ENCODE measurements around the gene NME1.

DNA sequence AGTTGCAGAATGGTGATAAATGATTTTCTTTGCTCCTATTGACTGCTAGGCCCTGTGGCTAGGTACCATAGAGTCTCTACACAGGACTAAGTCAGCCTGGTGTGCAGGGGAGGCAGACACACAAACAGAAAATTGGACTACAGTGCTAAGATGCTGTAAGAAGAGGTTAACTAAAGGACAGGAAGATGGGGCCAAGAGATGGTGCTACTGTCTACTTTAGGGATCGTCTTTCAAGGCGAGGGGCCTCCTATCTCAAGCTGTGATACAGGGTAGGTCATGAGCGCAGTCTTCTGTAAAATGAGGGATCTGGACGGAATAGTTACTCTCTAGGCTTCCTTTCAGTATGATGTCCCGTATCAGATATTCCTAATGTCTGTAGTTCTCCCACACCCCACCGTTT is 817 bp downstream of the NME1 start:
- TF ChIP-seq, protein P1, sequence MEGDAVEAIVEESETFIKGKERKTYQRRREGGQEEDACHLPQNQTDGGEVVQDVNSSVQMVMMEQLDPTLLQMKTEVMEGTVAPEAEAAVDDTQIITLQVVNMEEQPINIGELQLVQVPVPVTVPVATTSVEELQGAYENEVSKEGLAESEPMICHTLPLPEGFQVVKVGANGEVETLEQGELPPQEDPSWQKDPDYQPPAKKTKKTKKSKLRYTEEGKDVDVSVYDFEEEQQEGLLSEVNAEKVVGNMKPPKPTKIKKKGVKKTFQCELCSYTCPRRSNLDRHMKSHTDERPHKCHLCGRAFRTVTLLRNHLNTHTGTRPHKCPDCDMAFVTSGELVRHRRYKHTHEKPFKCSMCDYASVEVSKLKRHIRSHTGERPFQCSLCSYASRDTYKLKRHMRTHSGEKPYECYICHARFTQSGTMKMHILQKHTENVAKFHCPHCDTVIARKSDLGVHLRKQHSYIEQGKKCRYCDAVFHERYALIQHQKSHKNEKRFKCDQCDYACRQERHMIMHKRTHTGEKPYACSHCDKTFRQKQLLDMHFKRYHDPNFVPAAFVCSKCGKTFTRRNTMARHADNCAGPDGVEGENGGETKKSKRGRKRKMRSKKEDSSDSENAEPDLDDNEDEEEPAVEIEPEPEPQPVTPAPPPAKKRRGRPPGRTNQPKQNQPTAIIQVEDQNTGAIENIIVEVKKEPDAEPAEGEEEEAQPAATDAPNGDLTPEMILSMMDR (IDR thresholded peaks at IDR 0.05; ENCODE audit: low read depth, low read length), result no peak
- TF ChIP-seq EZH2phosphoT487 (IDR thresholded peaks at IDR 0.05; ENCODE audit: low read depth), result no peak
